Stimulated activated CD4-positive, alpha-beta T cell treated with anti-CD3 and anti-CD28 coated beads, Interleukin-12 subunit alpha, Interleukin-12 subunit beta, amount 100 ng/mL, for 24 hours (primary cell): ENCODE measurements around the gene CPN2.
A peak's percentile ranks its signal among the peaks of the same experiment; 100 is the strongest.

Experiments
- DNase-seq, 2 experiments: peaks; one replicate each; pipeline ENCODE4 v3.0.0-alpha.2; 2020; ENCODE audit warnings: low read depth in 2 of 2

The CPN2 gene

DNA sequence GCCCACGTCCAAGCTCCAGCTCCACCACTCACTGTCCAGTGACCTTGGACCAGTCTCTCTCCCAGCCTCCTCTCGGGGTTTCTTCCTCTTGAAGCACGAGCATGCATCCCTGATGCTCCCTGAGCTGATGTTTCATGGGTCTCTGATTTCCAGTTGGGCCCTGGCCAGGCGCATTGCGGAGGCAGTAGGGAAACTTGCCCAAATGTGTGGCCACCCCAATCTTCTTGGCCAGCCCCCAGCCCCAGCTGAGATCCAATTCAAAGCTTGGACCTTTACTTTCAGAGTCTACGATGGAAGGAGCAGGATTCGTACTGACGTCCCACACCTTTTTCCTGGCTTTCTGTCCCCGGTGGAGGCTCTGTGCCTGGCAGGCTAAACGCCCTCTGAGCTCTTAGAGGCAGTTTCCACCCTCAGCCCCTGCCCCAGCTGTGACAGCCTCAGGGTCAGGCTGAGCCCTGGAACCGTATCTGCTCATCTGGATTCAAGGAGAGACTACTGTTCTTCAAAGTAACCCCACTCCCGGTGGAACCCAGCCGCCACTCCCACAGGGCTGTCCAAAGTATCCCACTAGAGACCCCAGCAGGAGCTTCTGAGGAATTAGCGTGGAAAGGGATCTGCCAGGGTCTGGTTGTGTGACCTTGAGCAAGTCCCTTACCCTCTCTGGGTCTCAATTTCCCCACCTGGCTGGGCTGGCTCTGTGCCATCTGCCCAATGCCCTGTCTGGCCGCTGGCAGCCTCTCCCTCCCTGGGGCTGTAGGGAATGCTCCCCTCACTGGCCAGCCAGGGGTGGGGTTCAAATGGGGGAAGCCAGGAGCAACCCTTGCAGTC lies 37.4 kb downstream of the CPN2 start:
- DNase-seq, result no peak

DNA sequence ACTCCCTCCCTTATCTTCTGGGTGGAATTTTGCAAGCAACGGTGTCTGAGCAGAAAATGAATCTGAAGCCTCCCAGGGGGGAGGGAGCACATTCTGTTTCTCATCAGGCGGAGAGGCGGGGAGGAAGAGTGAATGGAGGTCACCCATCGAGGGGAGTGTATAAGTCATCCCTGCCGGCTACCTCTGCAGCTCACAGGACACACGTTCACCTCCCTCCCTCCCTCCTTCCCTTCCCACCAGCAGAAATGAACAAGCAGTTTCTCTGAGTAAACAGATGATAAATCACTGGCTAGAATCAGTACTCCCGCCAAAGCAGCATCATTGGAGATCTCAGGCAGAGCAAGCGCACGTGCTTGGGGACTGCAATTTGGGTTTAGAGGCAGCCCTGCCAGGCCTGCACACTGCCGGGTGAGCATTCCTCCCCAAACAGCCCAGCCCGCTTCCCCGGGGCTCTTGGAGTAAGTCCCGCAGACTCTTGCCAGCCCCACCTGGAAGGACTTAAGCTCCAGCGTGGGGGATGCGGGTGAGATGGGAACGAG lies 38.3 kb downstream of the CPN2 start:
- DNase-seq, result no peak

DNA sequence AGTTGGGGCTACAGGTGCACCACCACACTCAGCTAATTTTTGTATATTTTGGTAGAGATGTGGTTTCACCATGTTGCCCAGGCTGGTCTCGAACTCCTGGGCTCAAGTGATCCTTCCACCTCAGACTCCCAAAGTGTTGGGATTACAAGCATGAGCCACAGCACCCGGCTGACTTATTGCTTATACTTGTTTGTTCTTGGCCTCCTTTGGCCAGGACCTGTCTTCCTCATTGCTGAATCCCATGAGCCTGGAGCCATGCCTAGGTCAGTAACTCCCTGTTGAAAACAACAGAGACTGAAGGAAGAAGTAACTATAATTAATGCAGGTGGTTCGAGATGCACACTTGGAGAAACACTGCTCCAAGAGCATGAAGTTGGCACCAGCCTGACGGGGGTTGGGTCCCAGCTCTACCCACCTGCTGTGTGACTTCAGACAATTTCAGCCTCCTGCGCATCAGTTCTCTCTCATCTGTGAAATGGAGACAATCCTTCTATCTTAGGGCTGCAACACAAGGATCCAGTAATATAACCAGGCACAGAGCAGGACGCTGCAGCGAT lies 38.9 kb downstream of the CPN2 start:
- no peak for DNase-seq

DNA sequence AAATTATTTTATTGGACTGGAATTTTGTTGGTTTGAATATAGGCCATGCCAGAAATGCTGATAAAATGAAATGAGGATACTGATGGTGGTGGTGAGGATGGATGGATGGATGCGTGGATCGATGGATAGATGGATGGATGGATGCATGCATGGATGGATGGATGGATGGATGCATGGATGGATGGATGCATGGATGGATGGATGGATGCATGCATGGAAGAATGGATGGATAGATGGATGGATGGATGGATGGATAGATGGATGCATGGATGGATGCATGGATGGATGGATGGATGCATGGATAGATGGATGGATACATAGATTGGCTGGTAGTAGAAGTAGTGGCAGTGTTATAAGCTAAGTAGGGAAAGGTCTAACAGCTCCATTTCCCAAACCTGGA lies 40.1 kb downstream of the CPN2 start:
- DNase-seq, result no peak

DNA sequence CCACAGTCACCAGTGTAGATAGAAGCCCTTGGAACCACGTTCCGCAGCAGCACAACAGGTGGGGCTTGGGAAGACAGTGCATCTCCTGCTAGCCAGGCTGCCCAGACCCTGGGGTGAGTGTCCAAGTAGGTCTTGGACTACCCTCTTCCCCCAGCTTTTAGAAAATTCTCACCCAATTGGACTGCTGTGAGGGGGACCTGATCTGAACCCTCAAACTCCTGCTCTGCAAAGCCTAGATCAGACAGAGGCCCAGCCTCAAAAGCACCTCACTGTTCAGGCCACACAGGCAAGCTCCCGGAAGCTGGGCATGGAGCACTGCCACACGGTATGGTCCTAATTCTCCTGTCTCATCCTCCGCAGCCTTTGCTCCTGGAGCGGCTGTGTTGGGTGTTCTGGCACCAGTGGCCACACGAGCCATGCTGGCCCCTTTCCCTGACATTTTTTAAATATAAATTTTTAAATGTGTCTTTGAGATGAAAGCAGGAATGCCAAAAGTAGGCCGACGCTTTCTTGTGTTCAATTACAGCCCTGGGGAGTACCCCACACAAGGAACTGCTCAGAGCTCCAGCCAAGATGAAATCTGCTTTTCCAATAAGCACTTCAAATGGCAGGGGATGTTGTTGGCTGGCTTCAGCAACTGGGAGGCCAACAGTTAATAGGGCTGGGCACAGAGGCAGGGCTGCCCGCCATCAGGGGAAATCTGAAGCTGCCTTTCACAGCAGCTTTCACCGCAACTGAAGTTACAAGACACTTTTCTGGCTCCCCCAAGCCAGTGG lies 40.9 kb downstream of the CPN2 start:
- no peak for DNase-seq

DNA sequence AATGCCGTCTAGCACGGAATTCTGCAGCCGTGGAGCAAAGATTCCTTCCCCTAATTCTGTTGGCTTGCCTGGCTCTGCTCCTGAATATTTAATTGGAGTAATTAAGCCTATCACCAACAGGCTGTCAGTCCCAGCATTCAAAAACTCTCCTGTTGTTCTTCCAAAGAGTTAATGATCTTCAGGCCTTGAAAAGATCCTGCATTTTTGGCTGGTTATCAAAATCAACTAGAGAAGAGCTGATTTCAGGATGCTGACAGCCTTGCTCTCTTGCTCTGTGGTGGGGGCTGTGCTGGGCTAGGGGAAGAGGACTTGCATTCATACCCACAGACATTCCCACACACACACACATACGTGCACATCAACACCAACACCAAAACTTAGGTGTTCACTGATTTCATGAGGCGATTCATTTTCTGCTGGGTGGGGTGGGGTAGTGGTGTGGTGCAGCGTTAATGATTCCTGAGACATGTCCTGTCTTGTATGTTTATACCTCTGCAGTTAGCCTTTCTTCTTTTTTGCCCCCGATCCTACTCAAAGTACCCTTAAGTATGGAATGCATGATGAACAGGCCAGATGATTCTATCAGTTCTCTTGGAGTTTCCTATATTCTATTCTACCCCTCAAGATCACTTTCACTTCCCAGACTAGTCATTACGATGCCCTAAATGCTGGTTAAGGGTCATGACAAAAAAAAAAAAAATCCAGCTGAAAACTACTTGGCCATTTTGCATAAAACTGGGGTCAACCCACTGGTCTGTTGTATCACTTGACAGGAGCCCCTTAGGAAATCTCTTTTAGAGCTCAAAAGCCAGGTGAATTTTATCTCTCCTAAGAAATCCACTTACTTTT lies 42.3 kb downstream of the CPN2 start:
- no peak for DNase-seq

DNA sequence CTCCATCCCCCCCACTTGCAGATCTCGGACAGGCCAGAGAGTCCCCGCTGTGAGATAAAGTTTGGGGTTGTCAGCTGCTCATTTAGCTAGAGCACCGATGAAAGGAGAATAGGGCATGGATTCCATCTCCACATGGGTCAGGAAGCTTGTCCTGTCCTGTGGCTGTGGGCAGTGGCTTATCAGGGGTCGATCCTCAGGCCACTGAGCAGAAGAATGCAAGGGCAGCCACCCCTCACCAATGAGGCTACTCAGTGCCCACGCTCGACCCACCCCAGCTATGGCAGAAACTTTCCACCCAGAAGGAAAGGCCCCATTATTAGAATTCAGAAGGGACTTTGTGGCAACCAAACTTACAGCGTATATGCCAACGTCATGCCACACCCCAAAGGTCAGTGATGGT lies 43.3 kb downstream of the CPN2 start:
- DNase-seq, result no peak

DNA sequence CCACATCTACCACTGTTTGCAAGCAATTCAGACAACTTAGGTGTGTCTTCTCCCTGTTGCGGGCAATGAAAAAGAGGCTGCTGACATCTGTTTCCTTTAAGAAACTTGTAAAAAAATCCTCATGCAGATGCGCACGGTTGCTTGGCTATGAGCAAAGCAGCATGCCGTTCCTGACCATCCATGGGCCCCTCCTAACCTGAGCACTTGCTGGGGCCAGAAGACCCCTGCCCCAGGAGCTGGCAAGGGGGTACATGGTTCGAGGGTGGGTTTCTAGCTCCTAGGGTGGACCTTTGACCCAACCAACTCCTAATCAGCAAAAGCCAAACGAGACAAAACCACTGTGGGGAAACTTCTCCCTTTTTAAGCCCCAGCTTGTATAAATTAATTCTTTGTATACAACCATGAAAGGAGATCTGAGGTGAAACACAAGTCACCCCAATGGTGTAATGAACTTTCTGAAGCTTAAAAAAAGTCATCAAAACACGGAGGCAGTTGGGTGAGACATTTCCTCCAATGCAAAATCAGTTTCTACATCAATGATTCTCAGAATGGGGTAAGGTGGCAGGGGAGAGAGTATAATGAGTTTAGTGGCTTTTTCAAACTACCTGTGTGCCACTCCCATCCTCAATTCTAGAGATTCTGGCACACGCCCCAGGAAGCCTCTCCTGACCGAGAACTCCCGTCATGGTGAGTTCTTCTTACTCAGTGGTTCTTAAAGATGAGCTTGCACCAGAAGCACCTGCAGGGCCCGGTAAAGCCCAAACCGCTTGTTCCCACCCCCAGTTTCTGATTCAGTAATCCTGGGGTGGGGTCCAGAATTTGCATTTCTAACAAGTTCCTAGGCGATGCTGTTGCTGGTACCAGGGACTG lies 44.1 kb downstream of the CPN2 start:
- no peak for DNase-seq

DNA sequence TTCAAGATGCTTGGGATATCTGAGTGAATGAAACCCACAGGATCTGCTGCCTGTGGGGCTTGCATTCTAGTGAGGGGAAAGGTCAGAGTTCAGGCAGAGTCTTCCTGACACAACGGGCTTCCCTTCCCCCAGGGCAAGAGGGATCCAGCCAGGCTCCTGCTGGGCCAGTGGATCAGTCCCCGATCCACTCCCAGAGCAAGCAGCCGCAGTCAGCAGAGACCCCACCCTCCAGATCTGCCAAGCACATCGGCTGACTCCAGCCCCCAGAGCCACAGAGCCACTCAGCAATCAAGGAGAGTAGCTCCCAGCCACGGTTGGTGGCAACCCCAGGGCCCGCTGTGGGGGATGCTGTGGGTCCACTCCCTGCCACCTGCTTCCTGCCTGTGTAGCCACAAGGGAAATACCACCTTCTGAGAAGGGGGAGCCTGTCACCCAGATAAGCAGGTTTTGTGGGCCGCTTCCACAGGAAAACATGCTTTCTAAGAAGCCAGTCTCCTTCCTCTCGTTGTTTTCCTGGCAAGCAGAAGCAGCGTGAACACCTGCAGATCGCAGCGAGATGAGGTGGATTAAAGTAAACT lies 44.9 kb downstream of the CPN2 start:
- DNase-seq, result peak in 1 of 2 experiments; percentile 32

DNA sequence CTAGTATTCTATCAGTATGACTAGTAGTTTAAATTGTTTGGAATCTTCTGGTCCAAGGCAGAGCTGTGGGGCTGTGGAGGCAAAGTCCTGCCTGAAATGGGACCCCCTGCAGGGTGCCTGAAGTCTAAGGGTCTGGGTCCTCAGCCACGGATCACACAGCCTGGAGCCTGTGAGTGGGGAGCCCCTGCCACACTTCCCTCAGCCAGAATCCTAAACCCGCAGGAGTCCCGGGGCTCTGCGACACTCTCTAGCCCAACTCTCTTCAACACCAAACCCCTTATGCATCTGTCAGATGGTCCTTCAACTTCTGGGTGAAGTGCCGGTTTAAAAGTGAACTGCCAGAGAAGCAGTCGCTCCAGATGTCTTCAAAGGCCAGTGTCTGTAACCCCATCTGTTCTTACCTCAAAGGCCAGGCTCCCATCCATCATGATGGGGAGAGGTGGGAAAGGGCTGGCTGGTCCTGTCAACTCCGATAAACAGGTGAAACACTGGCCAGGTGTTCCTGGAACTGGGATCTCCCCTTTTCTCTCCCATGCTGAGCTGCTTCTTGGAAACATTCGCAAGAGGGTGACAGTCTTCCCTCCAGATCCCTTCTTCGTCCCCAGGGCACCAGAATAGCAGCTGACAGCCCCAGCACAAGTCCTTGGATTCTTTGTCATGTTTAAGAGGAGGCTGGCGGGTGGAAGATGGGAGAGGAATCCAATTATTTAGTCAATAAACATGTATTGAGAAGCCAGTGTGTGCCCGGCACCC lies 45.6 kb downstream of the CPN2 start:
- no peak for DNase-seq

DNA sequence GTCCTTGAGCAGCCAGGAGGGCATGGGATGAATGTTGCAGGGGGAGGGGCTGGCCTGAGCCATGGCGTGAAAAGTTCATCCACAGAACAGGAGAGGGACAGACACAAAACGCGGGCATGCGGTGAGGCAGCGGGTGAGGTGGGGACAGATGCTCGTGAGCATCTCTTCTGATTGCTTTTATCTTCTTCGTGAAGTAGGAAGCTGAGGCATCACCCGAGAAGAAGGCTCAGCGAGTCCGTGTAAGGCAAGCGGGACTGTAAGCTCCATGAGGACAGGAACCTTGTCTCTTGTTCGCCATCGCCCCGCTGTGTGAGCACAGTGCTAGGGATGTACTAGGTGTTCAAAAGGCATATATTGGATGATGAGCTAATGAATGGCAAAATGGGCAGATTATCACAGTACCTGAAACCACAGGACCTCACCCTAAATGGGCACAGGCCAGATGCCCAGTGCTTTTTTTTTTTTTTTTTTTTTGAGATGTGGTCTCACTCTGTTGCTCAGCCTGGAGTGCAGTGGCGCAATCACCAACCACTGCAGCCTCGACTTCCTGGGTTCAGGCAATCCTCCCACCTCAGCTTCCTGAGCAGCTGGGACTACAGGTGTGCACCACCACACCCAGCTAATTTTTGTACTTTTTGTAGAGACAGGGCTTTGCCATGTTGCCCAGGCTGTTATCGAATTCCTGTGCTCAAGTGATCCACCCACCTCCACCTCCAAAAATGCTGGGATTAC lies 46.8 kb downstream of the CPN2 start:
- DNase-seq, result no peak

DNA sequence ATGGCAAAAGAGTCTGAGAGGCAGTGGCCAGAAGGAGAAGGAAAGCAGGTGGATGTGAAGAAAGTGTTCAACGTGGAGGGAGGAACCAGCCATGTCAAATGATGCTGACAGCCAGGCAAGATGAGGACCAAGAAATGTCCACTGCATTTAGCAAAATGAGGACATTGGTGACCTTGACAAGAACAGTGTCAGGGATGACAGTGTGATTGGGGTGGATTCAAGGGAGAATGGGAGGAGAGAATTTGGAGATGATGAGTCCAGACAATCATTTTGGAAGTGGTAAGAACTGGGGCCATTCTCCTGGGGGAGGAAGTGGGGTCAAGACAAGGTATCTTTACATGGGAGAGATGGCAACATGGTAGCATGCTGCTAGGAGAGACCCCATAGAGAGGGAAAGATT lies 47.4 kb downstream of the CPN2 start:
- no peak for DNase-seq

DNA sequence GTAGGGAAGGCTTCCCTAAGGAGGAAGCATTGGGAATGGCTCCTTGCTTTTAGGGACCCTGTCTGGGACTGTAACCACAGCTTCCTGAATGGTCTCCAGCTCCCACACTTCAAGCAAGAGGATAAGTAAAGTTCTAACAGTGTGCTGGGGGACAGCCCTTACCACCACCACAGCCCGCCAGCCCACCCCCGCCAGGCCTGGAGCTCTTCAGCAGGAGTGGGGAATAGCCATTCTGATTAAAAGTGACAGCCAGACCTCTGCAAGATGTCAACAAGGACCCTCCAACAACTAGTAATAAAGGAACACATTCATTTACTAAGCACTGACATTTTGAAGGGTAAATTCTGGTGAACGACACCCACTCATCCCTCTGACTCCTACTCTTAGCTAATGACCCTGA lies 49.4 kb downstream of the CPN2 start:
- DNase-seq, result no peak

DNA sequence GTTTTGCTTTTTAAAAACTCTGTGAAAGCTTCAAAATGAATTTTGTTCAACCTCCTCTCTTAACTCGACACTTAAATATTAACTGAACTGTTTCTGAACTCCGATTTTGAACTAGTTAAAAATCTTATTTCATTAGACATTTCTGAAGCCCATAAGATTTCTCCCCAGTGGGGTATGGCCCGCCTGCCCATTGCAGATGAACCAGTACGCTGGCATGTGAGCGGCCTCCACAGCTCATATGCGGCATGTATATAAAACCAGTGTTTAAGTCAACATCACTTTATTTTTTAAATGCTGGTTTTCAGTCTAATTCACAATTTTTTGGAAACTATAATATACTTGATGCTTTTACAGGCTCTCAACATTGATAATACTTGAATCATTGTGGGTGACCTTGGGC lies 50.2 kb downstream of the CPN2 start:
- no peak for DNase-seq

DNA sequence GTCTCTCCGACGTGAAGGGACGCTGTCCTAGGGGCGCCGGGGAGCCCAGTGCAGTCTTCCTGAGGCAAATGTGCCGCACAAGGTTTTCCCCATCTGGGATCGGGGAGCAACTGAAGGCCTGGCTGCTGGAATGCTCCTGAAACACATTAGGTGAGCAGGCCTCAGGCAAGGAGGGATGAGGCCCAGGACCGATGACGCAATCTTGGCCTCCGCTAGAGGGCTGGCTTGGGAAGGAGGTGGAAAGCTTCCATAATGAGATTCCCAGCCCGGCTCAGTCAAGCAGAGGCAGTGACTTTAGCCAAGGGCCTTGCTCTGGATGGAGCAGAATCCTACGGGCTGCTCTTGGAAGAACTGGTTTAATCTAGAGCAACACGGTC lies 50.8 kb downstream of the CPN2 start:
- no peak for DNase-seq

DNA sequence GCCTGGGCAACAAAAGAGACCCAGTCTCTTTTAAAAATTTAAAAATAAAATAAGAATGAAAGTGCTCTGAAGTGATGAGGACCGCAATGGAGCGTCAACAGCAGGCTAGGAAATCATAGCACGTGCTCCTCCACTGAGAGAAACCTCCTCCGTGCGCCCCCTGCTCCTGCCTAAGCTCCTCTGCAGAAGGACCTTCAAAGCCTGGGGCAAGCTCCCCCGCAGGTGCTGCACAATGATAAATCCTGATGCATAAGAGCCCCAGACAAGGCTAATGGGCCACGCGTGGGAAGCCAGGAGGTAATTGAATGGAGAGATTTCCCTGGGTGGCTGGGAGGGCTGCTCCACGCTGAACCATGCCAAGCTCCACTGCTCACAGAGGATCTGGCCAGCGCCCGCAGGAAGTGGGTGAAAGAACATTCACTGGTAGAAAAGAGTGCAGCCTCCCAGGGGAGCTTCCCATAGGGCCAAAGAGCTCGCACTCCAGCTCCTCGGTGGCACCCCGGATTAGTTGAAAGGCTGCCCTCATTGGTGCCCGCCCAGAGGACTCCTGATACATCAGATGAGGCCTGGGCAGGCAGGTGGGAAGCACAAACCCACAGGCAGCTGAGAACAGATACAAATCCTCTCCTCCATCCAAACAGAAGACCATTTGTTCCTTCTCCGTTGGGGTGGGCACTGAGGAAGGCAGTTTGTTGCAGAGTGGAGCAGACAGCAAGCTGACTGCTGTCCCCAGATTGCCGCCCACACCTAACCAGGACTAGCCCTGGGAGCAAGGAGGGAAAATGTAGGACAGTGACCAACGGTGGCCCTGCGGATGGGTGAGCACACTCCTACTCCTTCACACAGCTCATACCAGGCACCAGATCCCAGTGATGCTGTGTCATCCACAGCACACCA lies 52.5 kb downstream of the CPN2 start:
- no peak for DNase-seq

DNA sequence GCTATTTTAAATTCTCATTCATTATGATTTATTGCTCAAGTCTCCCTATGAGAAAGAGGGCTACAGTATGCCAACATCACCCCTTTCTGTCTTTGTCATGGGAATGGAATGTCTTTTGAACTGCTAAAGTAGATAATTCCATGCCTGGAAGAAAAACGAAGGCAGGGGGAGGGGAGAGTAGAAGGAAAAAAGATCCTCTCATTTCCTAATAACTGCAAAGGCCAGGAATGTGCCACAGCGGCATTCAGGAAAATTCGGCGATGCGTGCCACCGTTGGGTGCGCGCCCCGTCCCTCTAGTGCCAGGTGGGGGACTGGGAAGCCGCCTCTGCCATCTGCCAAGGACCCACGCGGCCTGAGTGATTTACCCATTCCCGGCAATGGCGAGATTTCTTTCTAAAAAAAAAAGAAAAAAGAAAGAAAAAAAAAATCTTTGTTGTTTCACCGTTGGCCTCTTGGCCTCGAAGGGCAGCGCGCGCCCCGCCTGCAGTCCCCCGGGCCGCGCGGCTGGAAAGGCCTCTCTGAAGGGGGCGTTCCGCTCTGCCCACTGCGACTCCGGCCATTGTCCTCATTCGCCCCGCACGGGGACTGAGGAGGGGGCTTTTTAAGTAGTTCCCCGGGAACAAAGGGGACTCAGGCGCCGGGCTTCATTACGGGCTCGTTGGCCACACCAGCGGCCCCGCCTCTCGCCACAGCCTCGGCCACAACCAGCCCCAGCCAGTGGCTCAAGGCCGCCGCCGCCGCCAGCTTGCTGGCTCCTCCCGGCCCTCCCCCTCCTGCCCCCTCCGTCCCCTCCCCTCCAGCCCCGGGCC lies 54.5 kb downstream of the CPN2 start:
- no peak for DNase-seq
